Osteocyte (in vitro differentiated cells): ENCODE data around the gene SPACA6. TPM values are rescaled to one million over a fixed set of nuclear protein-coding genes. Genes with fewer than 3 reads are reported as not detected.

Experiments used
- DNase-seq: peaks from one replicate; pipeline ENCODE4 v3.0.0; 2021; ENCODE audit warnings: mixed read lengths; ENCODE audit not compliant: unreplicated experiment; ENCODE audit errors: extremely low spot score
- H3K27ac Mint-ChIP-seq: one replicate; pipeline ENCODE4 v1.8.0; 2021; ENCODE audit warnings: mild to moderate bottlenecking, mixed read lengths; ENCODE audit not compliant: unreplicated experiment
- H3K27me3 Mint-ChIP-seq: one replicate; pipeline ENCODE4 v1.8.0; 2021; ENCODE audit warnings: mixed read lengths; ENCODE audit not compliant: unreplicated experiment
- H3K36me3 Mint-ChIP-seq: one replicate; pipeline ENCODE4 v1.8.0; 2021; ENCODE audit warnings: mixed read lengths; ENCODE audit not compliant: unreplicated experiment
- H3K4me1 Mint-ChIP-seq: one replicate; pipeline ENCODE4 v1.8.0; 2021; ENCODE audit warnings: mixed read lengths; ENCODE audit not compliant: unreplicated experiment
- H3K4me3 Mint-ChIP-seq: one replicate; pipeline ENCODE4 v1.8.0; 2021; ENCODE audit warnings: mild to moderate bottlenecking, moderate library complexity, mixed read lengths; ENCODE audit not compliant: unreplicated experiment
- H3K9me3 Mint-ChIP-seq: one replicate; pipeline ENCODE4 v1.8.0; 2021; ENCODE audit warnings: mixed read lengths; ENCODE audit not compliant: unreplicated experiment
- microRNA-seq: library from miRNA; unstranded; fragments of <30 nt; microRNA quantifications from one replicate; pipeline ENCODE4 v1.1.0, GENCODE V29; 2020; ENCODE audit not compliant: unreplicated experiment
- total RNA-seq: library from RNA; stranded (reverse); gene quantifications from 2 replicates; pipeline ENCODE4 v1.2.1, GENCODE V29; 2021
- TF ChIP-seq, protein P1 (sequence below): fragments of 200-600 bp; sonication (generic); IDR thresholded peaks from 2 replicates; pipeline ENCODE4 v1.5.0; 2021; ENCODE audit warnings: antibody characterized with exemption, mild to moderate bottlenecking, moderate library complexity

SPACA6 gene
- total RNA-seq, 1 donor from 2014 or later, result 36.9 TPM

GRCh38 chr19:51750400-51751094 is 57.4 kb downstream of the SPACA6 start:
- H3K27me3 Mint-ChIP-seq, result no peaks in the 10 kb centered on the region
- no peak overlapping the region for H3K4me3 Mint-ChIP-seq
- no peaks in the 10 kb centered on the region for H3K4me1 Mint-ChIP-seq
- H3K9me3 Mint-ChIP-seq, result peaks cover 17% of the 10 kb centered on the region
- no peaks in the 10 kb centered on the region for H3K36me3 Mint-ChIP-seq
- H3K27ac Mint-ChIP-seq, result no peak overlapping the region
- DNase-seq, result no peak
- TF ChIP-seq, protein P1, sequence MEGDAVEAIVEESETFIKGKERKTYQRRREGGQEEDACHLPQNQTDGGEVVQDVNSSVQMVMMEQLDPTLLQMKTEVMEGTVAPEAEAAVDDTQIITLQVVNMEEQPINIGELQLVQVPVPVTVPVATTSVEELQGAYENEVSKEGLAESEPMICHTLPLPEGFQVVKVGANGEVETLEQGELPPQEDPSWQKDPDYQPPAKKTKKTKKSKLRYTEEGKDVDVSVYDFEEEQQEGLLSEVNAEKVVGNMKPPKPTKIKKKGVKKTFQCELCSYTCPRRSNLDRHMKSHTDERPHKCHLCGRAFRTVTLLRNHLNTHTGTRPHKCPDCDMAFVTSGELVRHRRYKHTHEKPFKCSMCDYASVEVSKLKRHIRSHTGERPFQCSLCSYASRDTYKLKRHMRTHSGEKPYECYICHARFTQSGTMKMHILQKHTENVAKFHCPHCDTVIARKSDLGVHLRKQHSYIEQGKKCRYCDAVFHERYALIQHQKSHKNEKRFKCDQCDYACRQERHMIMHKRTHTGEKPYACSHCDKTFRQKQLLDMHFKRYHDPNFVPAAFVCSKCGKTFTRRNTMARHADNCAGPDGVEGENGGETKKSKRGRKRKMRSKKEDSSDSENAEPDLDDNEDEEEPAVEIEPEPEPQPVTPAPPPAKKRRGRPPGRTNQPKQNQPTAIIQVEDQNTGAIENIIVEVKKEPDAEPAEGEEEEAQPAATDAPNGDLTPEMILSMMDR, result no peak

GRCh38 chr19:51751655-51752054 is 58.5 kb downstream of the SPACA6 start, which contains the start of gene FPR1:
Gene FPR1 (minus strand): TSS chr19:51751878. CDS start chr19:51746994, 4,884 bp downstream.
- peaks cover 22% of the 10 kb centered on the region for H3K9me3 Mint-ChIP-seq
- H3K27me3 Mint-ChIP-seq, result no peaks in the 10 kb centered on the region
- H3K36me3 Mint-ChIP-seq, result no peaks in the 10 kb centered on the region
- TF ChIP-seq, protein P1, result no peak
- H3K4me1 Mint-ChIP-seq, result no peaks in the 10 kb centered on the region
- H3K27ac Mint-ChIP-seq, result no peak within 1 kb of the TSS
- H3K4me3 Mint-ChIP-seq, result no peak within 1 kb of the TSS
- no peak for DNase-seq

DNA sequence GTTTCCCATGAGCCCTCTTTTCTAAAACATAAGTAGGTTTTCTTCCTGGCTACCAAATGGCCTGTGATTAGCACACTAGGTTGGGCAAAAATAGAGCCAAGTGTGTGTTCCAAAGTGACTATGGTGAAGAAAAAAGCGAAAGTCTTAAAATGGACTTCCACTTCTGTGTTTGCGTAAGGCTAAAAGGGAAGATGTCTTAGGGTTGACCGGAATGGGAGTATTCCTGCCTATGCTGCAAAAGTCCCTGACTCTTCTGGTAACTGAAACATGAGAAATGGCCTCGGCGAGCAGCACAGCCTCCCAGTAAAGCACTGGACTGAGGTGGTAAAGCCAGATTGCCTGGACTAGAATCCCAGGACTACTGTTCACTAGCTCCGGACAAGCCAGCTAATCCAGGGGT is 61.0 kb downstream of the SPACA6 start:
- Mint-ChIP-seq H3K36me3 (peaks cover 2% of the 10 kb centered on the region), H3K27ac (no peak overlapping the region), H3K4me1 (no peaks in the 10 kb centered on the region), H3K4me3 (no peak overlapping the region), H3K9me3 (peaks cover 24% of the 10 kb centered on the region), H3K27me3 (no peaks in the 10 kb centered on the region)
- TF ChIP-seq, protein P1, result no peak
- no peak for DNase-seq

- H3K27me3 Mint-ChIP-seq, result no peaks in the 10 kb centered on the region
- TF ChIP-seq, protein P1, result no peak
- H3K4me1 Mint-ChIP-seq, result no peaks in the 10 kb centered on the region
- H3K9me3 Mint-ChIP-seq, result peaks cover 22% of the 10 kb centered on the region
- no peak overlapping the region for H3K27ac Mint-ChIP-seq
- peaks cover 2% of the 10 kb centered on the region for H3K36me3 Mint-ChIP-seq
- DNase-seq, result no peak
- no peak overlapping the region for H3K4me3 Mint-ChIP-seq
Observed at GRCh38 chr19:51754770-51755169, 61.6 kb downstream of the SPACA6 start.

Small RNA genes within 50 kb of the gene (microRNA-seq; reads per million reads assigned to microRNA genes)
- gene MIR125A (7,182 reads per million, percentile 94 among the genes with 10 or more reads in this experiment), gene MIR99B (19,728 reads per million, percentile 97 among the genes with 10 or more reads in this experiment), gene MIRLET7E (11,406 reads per million, percentile 96 among the genes with 10 or more reads in this experiment)

Other genes with a start within 250 kb of the SPACA6 start
- gene SIGLEC8, start 234.9 kb upstream of the SPACA6 start, total RNA-seq, result not detected in 2 replicates
- not detected in 2 replicates for gene CEACAM18, start 214.8 kb upstream of the SPACA6 start, total RNA-seq
- gene SIGLEC12, start 191.5 kb upstream of the SPACA6 start, total RNA-seq, result not detected in 2 replicates
- gene SIGLEC6, start 161.7 kb upstream of the SPACA6 start, total RNA-seq, result not detected in 2 replicates
- gene ZNF175, start 122.0 kb upstream of the SPACA6 start, total RNA-seq, result 13.5 and 16.9 TPM in 2 replicates
- not detected in 2 replicates for gene SIGLEC5, start 62.9 kb upstream of the SPACA6 start, total RNA-seq
- not detected in 2 replicates for gene SIGLEC14, start 46.5 kb upstream of the SPACA6 start, total RNA-seq
- not detected in 2 replicates for gene HAS1, start 30.7 kb downstream of the SPACA6 start, total RNA-seq
- not detected in 2 replicates for gene FPR1, start 58.5 kb downstream of the SPACA6 start, total RNA-seq
- not detected in 2 replicates for gene FPR2, start 67.8 kb downstream of the SPACA6 start, total RNA-seq
- not detected in 2 replicates for gene FPR3, start 101.8 kb downstream of the SPACA6 start, total RNA-seq
- gene ZNF577, start 194.6 kb downstream of the SPACA6 start, total RNA-seq, result 15.4 and 21.3 TPM in 2 replicates
- 12.6 and 13.6 TPM in 2 replicates for gene ZNF649, start 211.7 kb downstream of the SPACA6 start, total RNA-seq
- 7.8 and 9.4 TPM in 2 replicates for gene ZNF613, start 234.1 kb downstream of the SPACA6 start, total RNA-seq